Heart right ventricle (tissue), 16 donors: Measurements from ENCODE around the gene DCAF16. TPM values are rescaled to one million over a fixed set of nuclear protein-coding genes. Genes with fewer than 3 reads are reported as not detected.

Experiments used
- ATAC-seq, 8 donors: fragments of 200-7000 bp; cut with Tn5 transposase; one replicate each; pipeline ENCODE4 v1.9.1; 2020; ENCODE audit warnings: mild to moderate bottlenecking in 8 of 8, moderate library complexity in 8 of 8, moderate number of reproducible peaks in 1 of 8
- DNase-seq, 2 donors: peaks; one replicate each; pipeline ENCODE4 v3.0.0-alpha.2; 2020
- H3K27ac ChIP-seq, 10 donors: fragments of 200-600 bp; sonication (generic) in 2 of 10; one replicate each; pipeline versions ENCODE4 v1.5.0 to v1.8.0; 2020 to 2022; ENCODE audit warnings: mild to moderate bottlenecking in 3 of 10
- H3K27me3 ChIP-seq, 7 donors: fragments of 200-600 bp; one replicate each; pipeline ENCODE4 v1.8.0; 2021 to 2022; ENCODE audit warnings: mild to moderate bottlenecking in 2 of 7
- H3K36me3 ChIP-seq, 9 donors: fragments of 200-600 bp; sonication (generic) in 1 of 9; one replicate each; pipeline versions ENCODE4 v1.5.0 to v1.8.0; 2020 to 2022; ENCODE audit warnings: mild to moderate bottlenecking in 2 of 9
- H3K4me1 ChIP-seq, 9 donors: fragments of 200-600 bp; sonication (generic) in 1 of 9; one replicate each; pipeline versions ENCODE4 v1.5.0 to v1.8.0; 2020 to 2022; ENCODE audit warnings: mild to moderate bottlenecking in 4 of 9
- H3K4me3 ChIP-seq, 10 donors: fragments of 200-600 bp; sonication (generic) in 2 of 10; one replicate each; pipeline versions ENCODE4 v1.5.0 to v1.8.0; 2020 to 2022; ENCODE audit warnings: mild to moderate bottlenecking in 7 of 10, moderate library complexity in 2 of 10
- H3K9me3 ChIP-seq, 11 donors: fragments of 200-600 bp in 10 of 11; sonication (generic) in 2 of 11; one replicate each; pipeline versions ENCODE4 v1.5.0 to v1.8.0; 2013 to 2022; ENCODE audit warnings: mild to moderate bottlenecking in 2 of 11, control low read depth in 1 of 11, moderate library complexity in 1 of 11
- WGBS, 2 donors: extraction: QIAGEN DNeasy Blood & Tissue Kit; methylation state at CpG; one replicate each; pipeline ENCODE4 v1.1.7; 2013; ENCODE audit warnings: inconsistent platforms in 1 of 2; 5-methylcytosine and 5-hydroxymethylcytosine counted together
- intact Hi-C, 10 donors: fragments of 100-400 bp; cut with DNase I; formaldehyde crosslinking; loops; one replicate each; pipeline versions ENCODE4 v1.11.1 to v1.14.2; 2022
- polyA plus RNA-seq, 2 donors: library from polyadenylated mRNA; stranded (reverse); fragments of 200-250 nt; gene quantifications; one replicate each; pipeline ENCODE4 v1.2.3, GENCODE V29; 2013
- total RNA-seq, 10 donors: library from RNA; stranded (reverse); fragmentation: NEBNext Ultra II Directional in 3 of 10; extraction: Animal tissue kit (Norgen Biotek cat#: 25700) in 3 of 10; gene quantifications; one replicate each; pipeline versions ENCODE4 v1.2.1 to v1.2.4, GENCODE V29; 2021 to 2023
- TF ChIP-seq, protein P1 (sequence below), 9 donors: fragments of 200-600 bp; sonication (generic) in 2 of 9; IDR thresholded peaks; one replicate each; pipeline versions ENCODE4 v1.5.0 to v1.8.0; 2021 to 2022; ENCODE audit warnings: antibody characterized with exemption in 9 of 9, mild to moderate bottlenecking in 5 of 9, moderate library complexity in 1 of 9
- donor health status: Arrhythmogenic right ventricular cardiomyopathy.
- donor health status: ischemic (EF 13 %, LVEDD 7.1; RV severe dilation, severe dysfunction).
- donor health status: healthy with polysubstance abuse.
- donor health status: DM: no; HTN: yes; CAD: no.
- donor health status: DM: no; HTN: no; CAD: no.
- donor health status: ischemic (EF 25% LVEDD 6.9; RV normal size, moderate dysfunction).
- donor health status: ischemic (EF 25% LVEDD 5.7; RV mildly dilated, moderate dysfunction).
- donor health status: healthy.
- donor health status: DM: yes; HTN: yes; CAD: no.
- donor health status: Ischemic cardiomyopathy.
- donor health status: ischemic (EF 35%, LVEDD 5.7; RV mildly dilated, moderate dysfunction).
- donor health status: nonischemic (EF 11% LVEDD 7.7; RV severe dilation, severe dysfunction).
- donor health status: DM: yes; HTN: yes; CAD: no.
- donor health status: PGD.
- donor health status: ischemic (EF 29% LVEDD 5.4; RV normal size, mild dysfunction).
- donor health status: nonischemic (EF 23%, LVEDD 6.1; RV moderate dilation, normal function).

The DCAF16 gene
- total and polyA plus RNA-seq, 12 donors = 5.6 to 22.0 (median 19.1) TPM

DNA sequence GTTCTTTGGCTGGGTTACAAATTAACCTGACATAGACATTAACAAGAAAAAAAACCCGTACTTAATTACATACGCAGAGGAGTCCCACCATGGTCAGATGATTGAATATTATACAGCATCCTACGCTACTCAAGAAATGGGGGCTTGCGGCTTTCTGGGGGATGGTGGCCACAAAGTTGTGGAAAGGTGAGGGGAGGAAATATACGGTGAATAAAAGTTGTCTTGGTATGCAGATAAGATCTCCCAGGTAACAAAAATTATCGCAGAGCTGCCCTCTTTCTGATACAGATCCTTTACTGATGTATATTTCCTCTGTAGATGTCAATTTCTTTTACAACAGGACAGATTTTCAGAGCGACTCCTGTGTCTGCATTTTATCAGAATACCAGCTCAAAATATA lies 890 bp downstream of the DCAF16 start:
- no peak for ATAC-seq
- WGBS, 2 donors = 2 to 4% methylated on average over 7 of the region's 7 CpGs
- peaks cover 0 to 62% (median 41%) of the 10 kb centered on the region in 9 donors for H3K4me1 ChIP-seq
- intact Hi-C loops = loop anchor here in 9 of 10 donors (1.0 to 10.0 kb wide), 13 partner anchors 185 to 785 kb away; partner anchors contain the start of genes LCORL (in 5 of the 9), LAP3 (in 2 of the 9) and MED28 (in 2 of the 9)
- H3K27ac ChIP-seq = peak overlapping the region; percentile 88 to 98 (median 95)
- no peaks in the 10 kb centered on the region for H3K9me3 ChIP-seq
- no peaks in the 10 kb centered on the region for H3K27me3 ChIP-seq
- H3K36me3 ChIP-seq = peaks cover 0 to 7% (median 0%) of the 10 kb centered on the region in 9 donors
- H3K4me3 ChIP-seq = peak overlapping the region; percentile 63 to 91 (median 84)
- TF ChIP-seq, protein P1, sequence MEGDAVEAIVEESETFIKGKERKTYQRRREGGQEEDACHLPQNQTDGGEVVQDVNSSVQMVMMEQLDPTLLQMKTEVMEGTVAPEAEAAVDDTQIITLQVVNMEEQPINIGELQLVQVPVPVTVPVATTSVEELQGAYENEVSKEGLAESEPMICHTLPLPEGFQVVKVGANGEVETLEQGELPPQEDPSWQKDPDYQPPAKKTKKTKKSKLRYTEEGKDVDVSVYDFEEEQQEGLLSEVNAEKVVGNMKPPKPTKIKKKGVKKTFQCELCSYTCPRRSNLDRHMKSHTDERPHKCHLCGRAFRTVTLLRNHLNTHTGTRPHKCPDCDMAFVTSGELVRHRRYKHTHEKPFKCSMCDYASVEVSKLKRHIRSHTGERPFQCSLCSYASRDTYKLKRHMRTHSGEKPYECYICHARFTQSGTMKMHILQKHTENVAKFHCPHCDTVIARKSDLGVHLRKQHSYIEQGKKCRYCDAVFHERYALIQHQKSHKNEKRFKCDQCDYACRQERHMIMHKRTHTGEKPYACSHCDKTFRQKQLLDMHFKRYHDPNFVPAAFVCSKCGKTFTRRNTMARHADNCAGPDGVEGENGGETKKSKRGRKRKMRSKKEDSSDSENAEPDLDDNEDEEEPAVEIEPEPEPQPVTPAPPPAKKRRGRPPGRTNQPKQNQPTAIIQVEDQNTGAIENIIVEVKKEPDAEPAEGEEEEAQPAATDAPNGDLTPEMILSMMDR (IDR thresholded peaks at IDR 0.05) = no peak
- no peak for DNase-seq

DNA sequence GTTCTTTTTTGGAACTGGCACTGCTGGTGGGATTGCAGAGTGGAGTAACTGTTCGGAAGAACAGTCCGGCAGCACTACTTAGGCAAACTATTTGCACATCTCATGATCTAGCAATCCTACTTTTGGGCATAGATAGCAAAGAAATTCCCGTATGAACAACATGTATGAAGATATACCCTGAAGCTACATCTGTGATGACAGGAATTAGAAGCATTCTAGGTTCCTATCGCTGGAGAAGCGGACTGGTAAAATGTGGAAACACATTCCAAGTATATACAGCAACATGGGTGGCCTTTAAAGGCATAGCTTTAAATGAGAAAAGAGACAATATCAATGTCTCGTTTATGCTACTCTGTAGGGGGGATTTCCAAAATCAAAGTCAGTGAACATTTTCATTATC lies 3.1 kb downstream of the DCAF16 start:
- DNase-seq (no peak), ATAC-seq (no peak)
- Histone ChIP-seq H3K27me3 (no peaks in the 10 kb centered on the region), H3K27ac (peak overlapping the region in 1 of 10 donors; percentile 12), H3K4me3 (peak overlapping the region in 7 of 10 donors; percentile 8 to 91 (median 26)), H3K36me3 (peaks cover 0 to 30% (median 14%) of the 10 kb centered on the region in 9 donors), H3K4me1 (peaks cover 0 to 53% (median 41%) of the 10 kb centered on the region in 9 donors), H3K9me3 (no peaks in the 10 kb centered on the region)
- 27 to 38% methylated on average over 6 of the region's 6 CpGs for WGBS, 2 donors
- TF ChIP-seq, protein P1 (IDR thresholded peaks at IDR 0.05) = no peak
- intact Hi-C loops = loop anchor here in 9 of 10 donors (2.0 to 10.0 kb wide), 8 partner anchors 183 to 263 kb away; partner anchors contain the start of genes LCORL (in 2 of the 9), LAP3 (in 1 of the 9) and MED28 (in 1 of the 9)

DNA sequence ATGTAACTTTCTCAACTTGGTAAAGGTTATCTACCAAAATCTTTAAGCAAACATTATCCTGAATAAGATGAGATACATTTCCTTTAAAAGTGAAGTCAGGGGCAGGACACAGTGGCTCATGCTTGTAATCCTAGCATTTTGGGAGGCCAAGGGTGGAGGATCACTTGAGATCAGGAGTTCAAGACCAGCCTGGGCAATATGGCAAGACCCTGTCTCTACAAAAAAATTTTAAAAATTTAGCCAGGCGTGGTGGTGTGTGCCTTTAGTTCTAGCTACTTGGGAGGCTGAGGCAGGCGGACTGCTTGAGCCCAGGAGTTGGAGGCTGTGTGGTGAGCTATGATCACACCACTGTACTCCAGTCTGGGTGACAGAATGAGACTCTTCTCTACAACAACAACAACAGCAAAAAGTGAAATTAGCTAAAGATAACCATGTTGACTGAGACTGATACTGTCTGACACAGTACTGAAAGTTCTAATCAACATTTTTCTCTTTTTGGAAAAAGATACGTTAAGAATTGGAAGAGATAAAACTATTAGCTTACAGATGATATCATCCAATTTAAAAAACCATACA lies 4.9 kb downstream of the DCAF16 start:
- no peaks in the 10 kb centered on the region for H3K9me3 ChIP-seq
- peaks cover 0 to 47% (median 16%) of the 10 kb centered on the region in 9 donors for H3K36me3 ChIP-seq
- peaks cover 0 to 43% (median 36%) of the 10 kb centered on the region in 9 donors for H3K4me1 ChIP-seq
- ATAC-seq (no peak), DNase-seq (no peak)
- no peak overlapping the region for H3K27ac ChIP-seq
- H3K27me3 ChIP-seq = no peaks in the 10 kb centered on the region
- whole genome bisulfite sequencing, 2 donors = 86 to 93% methylated on average over 3 of the region's 3 CpGs
- intact Hi-C loops = loop anchor here in 9 of 10 donors (2.0 to 10.0 kb wide), 8 partner anchors 181 to 261 kb away; partner anchors contain the start of genes LCORL (in 2 of the 9), LAP3 (in 1 of the 9) and MED28 (in 1 of the 9)
- no peak overlapping the region for H3K4me3 ChIP-seq
- TF ChIP-seq, protein P1 (IDR thresholded peaks at IDR 0.05) = no peak

DNA sequence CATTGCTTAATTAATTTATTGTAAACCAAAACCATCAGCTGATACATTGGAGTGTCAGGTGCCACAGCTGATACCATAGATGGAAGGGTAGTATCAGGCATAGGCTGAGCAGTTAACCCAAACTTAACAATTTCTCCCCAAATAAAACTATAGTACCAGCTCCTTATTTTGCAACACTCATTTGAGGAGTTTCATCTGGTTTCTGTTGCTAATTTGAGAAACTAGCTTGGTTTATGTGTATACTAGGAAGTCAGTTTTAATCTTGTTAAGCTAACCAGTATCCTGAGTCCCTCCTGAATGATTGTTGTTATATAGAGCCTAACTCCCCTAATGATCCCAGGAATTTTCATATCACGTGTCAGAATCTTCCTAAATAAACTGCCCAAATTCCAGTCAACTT lies 12.7 kb downstream of the DCAF16 start:
- Histone ChIP-seq H3K4me1 (peaks cover 0 to 3% (median 0%) of the 10 kb centered on the region in 9 donors), H3K36me3 (peaks cover 0 to 72% (median 5%) of the 10 kb centered on the region in 9 donors), H3K4me3 (no peak overlapping the region), H3K9me3 (no peaks in the 10 kb centered on the region), H3K27ac (no peak overlapping the region), H3K27me3 (no peaks in the 10 kb centered on the region)
- intact Hi-C loops = no loop called here
- 91 to 95% methylated on average over 1 of the region's 1 CpG for WGBS, 2 donors
- DNase-seq = no peak
- ATAC-seq = no peak
- TF ChIP-seq, protein P1 (IDR thresholded peaks at IDR 0.05) = no peak
